MM.1S (cell line): Measurements from ENCODE around the gene PTPRD.

Experiments
- DNase-seq: peaks from one replicate; pipeline ENCODE4 v3.0.0-alpha.2; 2015
- H2AFZ ChIP-seq: fragments of 300-600 bp; sonication (generic); 2 replicates; pipeline ENCODE4 v1.6.0; 2016; ENCODE audit warnings: antibody characterized with exemption, low read length
- H3F3A ChIP-seq: fragments of 300-600 bp; sonication (generic); 2 replicates; pipeline ENCODE4 v1.6.1; 2016; ENCODE audit warnings: mild to moderate bottlenecking, antibody characterized with exemption, low read length, moderate library complexity, mixed read lengths; ENCODE audit not compliant: insufficient read depth
- H3K27ac ChIP-seq: fragments of 300-600 bp; sonication (generic); 2 replicates; pipeline ENCODE4 v1.5.1; 2016; ENCODE audit warnings: mild to moderate bottlenecking, low read length
- H3K27me3 ChIP-seq: fragments of 300-600 bp; sonication (generic); replicated peaks from 2 replicates; pipeline ENCODE4 v1.6.0; 2016; ENCODE audit warnings: low read length; ENCODE audit not compliant: insufficient read depth
- H3K36me3 ChIP-seq: fragments of 300-600 bp; sonication (generic); replicated peaks from 2 replicates; pipeline ENCODE4 v1.6.1; 2016; ENCODE audit warnings: mild to moderate bottlenecking, low read length, mixed read lengths; ENCODE audit not compliant: insufficient read depth
- H3K4me1 ChIP-seq: fragments of 300-600 bp; sonication (generic); 2 replicates; pipeline ENCODE4 v1.6.1; 2016; ENCODE audit warnings: low read length, mixed read lengths
- H3K4me2 ChIP-seq: fragments of 300-600 bp; sonication (generic); 2 replicates; pipeline ENCODE4 v1.6.0; 2016; ENCODE audit warnings: low read depth, low read length
- H3K4me3 ChIP-seq: fragments of 300-600 bp; sonication (generic); 2 replicates; pipeline ENCODE4 v1.5.1; 2016; ENCODE audit warnings: low read length, mixed read lengths
- H3K79me2 ChIP-seq: fragments of 300-600 bp; sonication (generic); 2 replicates; pipeline ENCODE4 v1.6.1; 2016; ENCODE audit warnings: mixed run types, low read length, mixed read lengths
- H3K9ac ChIP-seq: fragments of 300-600 bp; sonication (generic); 2 replicates; pipeline ENCODE4 v1.6.1; 2016; ENCODE audit warnings: low read length, mixed read lengths
- H3K9me2 ChIP-seq: fragments of 300-600 bp; sonication (generic); replicated peaks from 2 replicates; pipeline ENCODE4 v1.6.1; 2016; ENCODE audit warnings: mild to moderate bottlenecking, low read length, mixed read lengths; ENCODE audit not compliant: insufficient read depth
- H3K9me3 ChIP-seq: fragments of 300-600 bp; sonication (generic); replicated peaks from 2 replicates; pipeline ENCODE4 v1.6.1; 2016; ENCODE audit warnings: mild to moderate bottlenecking, low read length, mixed read lengths; ENCODE audit not compliant: insufficient read depth
- H4K20me1 ChIP-seq: fragments of 300-600 bp; sonication (generic); 2 replicates; pipeline ENCODE4 v1.6.1; 2016; ENCODE audit warnings: mild to moderate bottlenecking, low read length, moderate library complexity, mixed read lengths; ENCODE audit not compliant: insufficient read depth
- CTCF ChIP-seq: fragments of 300-600 bp; sonication (generic); IDR thresholded peaks from 2 replicates; pipeline ENCODE4 v1.5.1; 2016; ENCODE audit warnings: antibody characterized with exemption, low read length, mixed read lengths
- EZH2 ChIP-seq: fragments of 300-600 bp; sonication (generic); optimal IDR thresholded peaks from 2 replicates; pipeline ENCODE3; 2017; ENCODE audit warnings: low read depth, mild to moderate bottlenecking, antibody characterized with exemption, low read length, mixed read lengths
- EZH2phosphoT487 ChIP-seq: fragments of 300-600 bp; sonication (generic); IDR thresholded peaks from 2 replicates; pipeline ENCODE4 v1.6.1; 2018; ENCODE audit warnings: antibody characterized with exemption, low read length

Gene PTPRD

GRCh38 chr9:8736805-8737204 is 1876.0 kb downstream of the PTPRD start:
- no peaks in the 10 kb centered on the region for H3K4me1 ChIP-seq
- TF ChIP-seq EZH2phosphoT487: no peak
- no peak for TF ChIP-seq EZH2
- TF ChIP-seq CTCF: no peak

GRCh38 chr9:8734760-8735159 is 1878.0 kb downstream of the PTPRD start:
- no peaks in the 10 kb centered on the region for H3F3A ChIP-seq
- no peak overlapping the region for H3K9ac ChIP-seq
- no peak overlapping the region for H2AFZ ChIP-seq
- no peaks in the 10 kb centered on the region for H3K9me2 ChIP-seq
- no peaks in the 10 kb centered on the region for H4K20me1 ChIP-seq
- no peak for DNase-seq
- H3K9me3 ChIP-seq: no peaks in the 10 kb centered on the region
- no peak overlapping the region for H3K4me2 ChIP-seq
- no peaks in the 10 kb centered on the region for H3K36me3 ChIP-seq
- H3K27ac ChIP-seq: no peak overlapping the region
- no peaks in the 10 kb centered on the region for H3K79me2 ChIP-seq
- no peaks in the 10 kb centered on the region for H3K4me1 ChIP-seq
- H3K27me3 ChIP-seq: no peaks in the 10 kb centered on the region
- H3K4me3 ChIP-seq: no peak overlapping the region
- TF ChIP-seq EZH2 (no peak), EZH2phosphoT487 (no peak), CTCF (no peak)

More at GRCh38 chr9:8736805-8737204, 1876.0 kb downstream of the PTPRD start:
- H3K27ac ChIP-seq: no peak overlapping the region
- no peak overlapping the region for H3K9ac ChIP-seq
- H2AFZ ChIP-seq: no peak overlapping the region
- H3K4me2 ChIP-seq: no peak overlapping the region
- no peaks in the 10 kb centered on the region for H3K9me3 ChIP-seq
- no peaks in the 10 kb centered on the region for H4K20me1 ChIP-seq
- no peak for DNase-seq
- no peaks in the 10 kb centered on the region for H3K36me3 ChIP-seq
- H3F3A ChIP-seq: no peaks in the 10 kb centered on the region
- H3K27me3 ChIP-seq: no peaks in the 10 kb centered on the region
- no peak overlapping the region for H3K4me3 ChIP-seq
- no peaks in the 10 kb centered on the region for H3K79me2 ChIP-seq
- no peaks in the 10 kb centered on the region for H3K9me2 ChIP-seq

GRCh38 chr9:8733131-8733954 is 1879.5 kb downstream of the PTPRD start:
- DNase-seq: no peak
- Histone ChIP-seq H3K79me2 (no peaks in the 10 kb centered on the region), H3K4me2 (no peak overlapping the region)

More at GRCh38 chr9:8733131-8733954, 1879.5 kb downstream of the PTPRD start:
- H3K9me2 ChIP-seq: no peaks in the 10 kb centered on the region
- no peaks in the 10 kb centered on the region for H3K27me3 ChIP-seq
- no peaks in the 10 kb centered on the region for H3K4me1 ChIP-seq
- H3K4me3 ChIP-seq: no peak overlapping the region
- no peak overlapping the region for H3K27ac ChIP-seq
- no peak overlapping the region for H3K9ac ChIP-seq
- TF ChIP-seq EZH2phosphoT487: no peak
- TF ChIP-seq CTCF: no peak
- TF ChIP-seq EZH2: no peak
- no peaks in the 10 kb centered on the region for H4K20me1 ChIP-seq
- no peaks in the 10 kb centered on the region for H3K9me3 ChIP-seq
- no peaks in the 10 kb centered on the region for H3K36me3 ChIP-seq
- H3F3A ChIP-seq: no peaks in the 10 kb centered on the region
- no peak overlapping the region for H2AFZ ChIP-seq
